CD4-positive, alpha-beta T cell treated with Interleukin-21 for 1 hour (primary cell): Measurements from ENCODE around the gene SS18L1.
A peak's percentile ranks its signal among the peaks of the same experiment; 100 is the strongest.

Experiments used
- DNase-seq: peaks from one replicate; pipeline ENCODE4 v3.0.0-alpha.2; 2020

The SS18L1 gene

GRCh38 chr20:62120990-62121775 is 22.4 kb upstream of the SS18L1 start:
- DNase-seq: no peak

- peak; percentile 97 for DNase-seq
Observed at GRCh38 chr20:62121776-62122653, 21.6 kb upstream of the SS18L1 start, which contains the start of gene LSM14B. LSM14B (plus strand) TSS chr20:62122475; CDS start chr20:62122667, 192 bp downstream.

GRCh38 chr20:62122654-62123449 is 20.7 kb upstream of the SS18L1 start:
- DNase-seq: peak; percentile 48

GRCh38 chr20:62123450-62124118 is 20.0 kb upstream of the SS18L1 start:
- DNase-seq: no peak

- no peak for DNase-seq
Observed at GRCh38 chr20:62126141-62126540, 17.4 kb upstream of the SS18L1 start.

GRCh38 chr20:62127799-62128198 is 15.8 kb upstream of the SS18L1 start:
- DNase-seq: no peak

GRCh38 chr20:62128502-62128901 is 15.1 kb upstream of the SS18L1 start:
- DNase-seq: no peak

GRCh38 chr20:62129731-62130531 is 13.6 kb upstream of the SS18L1 start:
- no peak for DNase-seq

- no peak for DNase-seq
Observed at GRCh38 chr20:62131560-62132320, 11.8 kb upstream of the SS18L1 start.

- DNase-seq: no peak
Observed at GRCh38 chr20:62132421-62132820, 11.1 kb upstream of the SS18L1 start.

GRCh38 chr20:62133051-62133845 is 10.3 kb upstream of the SS18L1 start:
- DNase-seq: no peak

- no peak for DNase-seq
Observed at GRCh38 chr20:62133864-62134263, 9.7 kb upstream of the SS18L1 start.

GRCh38 chr20:62134735-62135231 is 8.8 kb upstream of the SS18L1 start:
- DNase-seq: no peak

- no peak for DNase-seq
Observed at GRCh38 chr20:62135573-62136266, 7.8 kb upstream of the SS18L1 start.

- peak; percentile 78 for DNase-seq
Observed at GRCh38 chr20:62136283-62137091, 7.1 kb upstream of the SS18L1 start.

GRCh38 chr20:62137092-62137384 is 6.5 kb upstream of the SS18L1 start:
- DNase-seq: no peak

- DNase-seq: no peak
Observed at GRCh38 chr20:62137478-62138203, 5.9 kb upstream of the SS18L1 start.

- no peak for DNase-seq
Observed at GRCh38 chr20:62138204-62138543, 5.4 kb upstream of the SS18L1 start.
